Measurements from ENCODE around the gene RNF112. TPM values are rescaled to one million over a fixed set of nuclear protein-coding genes. Genes with fewer than 3 reads are reported as not detected.

RNF112 gene
- total RNA-seq, 1 donor from 2014 or later = 0.26 TPM

DNA sequence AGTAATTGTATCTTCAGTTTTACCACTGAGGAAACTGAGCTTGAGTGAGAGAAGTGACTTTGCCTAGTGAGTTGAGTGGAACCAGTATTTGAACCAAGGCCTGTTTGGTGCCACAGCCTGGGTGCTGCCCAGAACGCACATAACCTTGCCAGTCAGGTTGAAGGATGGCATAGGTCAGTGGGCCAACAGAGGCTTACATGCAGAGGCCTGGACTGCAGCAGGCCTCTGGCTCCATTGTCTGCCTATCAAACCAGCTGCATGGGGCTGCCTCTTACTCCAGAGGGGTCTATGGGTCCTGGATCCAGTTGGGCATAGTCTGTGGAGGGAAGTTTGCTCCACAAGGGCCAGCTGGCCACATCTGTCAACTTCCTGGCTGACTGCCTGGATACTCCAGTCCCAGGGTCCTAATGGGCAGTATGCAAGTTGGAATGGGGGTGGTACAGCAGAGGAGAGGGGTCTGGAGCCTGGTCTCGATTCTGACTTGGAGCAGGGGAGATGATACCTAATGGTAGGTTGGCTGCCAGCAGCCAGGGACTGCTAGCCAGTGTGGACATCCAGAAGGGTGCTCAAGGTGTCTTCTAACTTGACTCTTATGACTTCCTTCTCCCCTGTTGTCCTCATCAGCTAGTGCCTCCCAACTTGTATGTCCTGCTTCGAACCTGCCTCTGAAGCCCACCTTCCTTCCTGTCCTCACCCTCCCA, 11.1 kb upstream of the RNF112 start:
- Histone ChIP-seq H3K27me3 (ENCODE audit: control insufficient read depth, insufficient read depth, low read length) (no peaks in the 10 kb centered on the region), H3K4me3 (ENCODE audit: low read depth, low read length) (no peak overlapping the region), H3K36me3 (ENCODE audit: control insufficient read depth, insufficient read depth, low read length) (no peaks in the 10 kb centered on the region)
- no peak for TF ChIP-seq CTCF (IDR thresholded peaks at IDR 0.05; ENCODE audit: insufficient read depth, low read length, severe bottlenecking)
- peak; percentile 70 for FAIRE-seq
- no peak for DNase-seq (ENCODE audit: low read depth)

DNA sequence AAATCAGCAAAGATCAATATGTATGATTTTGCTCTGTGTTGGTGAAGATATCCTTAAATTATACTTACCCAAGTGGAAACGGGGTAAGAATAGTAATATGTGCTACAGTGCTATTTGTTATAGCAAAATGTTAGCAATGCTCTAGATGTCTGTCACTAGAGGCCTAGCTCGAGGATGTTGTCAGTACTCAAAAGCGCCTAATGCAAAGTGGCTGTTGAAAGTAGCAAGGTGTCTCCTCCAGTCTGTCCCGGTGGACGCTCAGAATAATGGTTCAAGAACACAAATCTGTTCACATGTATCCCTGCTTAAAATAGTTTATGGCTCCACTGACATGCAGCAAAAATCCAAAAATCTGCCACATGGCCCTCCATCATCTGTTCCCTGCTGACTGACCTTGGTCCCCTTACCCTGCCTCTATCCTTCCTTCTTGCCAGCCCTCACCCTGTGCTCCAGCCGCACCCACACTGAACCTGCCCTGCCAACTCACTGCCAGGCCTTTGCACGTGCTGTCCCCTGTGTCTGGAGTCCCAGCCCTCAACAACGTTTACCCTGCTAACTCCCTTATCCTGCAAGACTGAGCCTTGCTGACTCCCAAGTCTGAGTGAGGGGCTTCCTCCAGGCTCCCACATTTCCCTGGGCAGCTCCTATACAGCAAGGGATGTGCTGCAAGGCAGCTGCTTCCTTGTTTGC, 9.6 kb upstream of the RNF112 start:
- no peak for FAIRE-seq
- H3K36me3 ChIP-seq (ENCODE audit: control insufficient read depth, insufficient read depth, low read length) = no peaks in the 10 kb centered on the region
- no peak overlapping the region for H3K4me3 ChIP-seq (ENCODE audit: low read depth, low read length)
- no peak for DNase-seq (ENCODE audit: low read depth)
- no peak for TF ChIP-seq CTCF (IDR thresholded peaks at IDR 0.05; ENCODE audit: insufficient read depth, low read length, severe bottlenecking)
- H3K27me3 ChIP-seq (ENCODE audit: control insufficient read depth, insufficient read depth, low read length) = no peaks in the 10 kb centered on the region

DNA sequence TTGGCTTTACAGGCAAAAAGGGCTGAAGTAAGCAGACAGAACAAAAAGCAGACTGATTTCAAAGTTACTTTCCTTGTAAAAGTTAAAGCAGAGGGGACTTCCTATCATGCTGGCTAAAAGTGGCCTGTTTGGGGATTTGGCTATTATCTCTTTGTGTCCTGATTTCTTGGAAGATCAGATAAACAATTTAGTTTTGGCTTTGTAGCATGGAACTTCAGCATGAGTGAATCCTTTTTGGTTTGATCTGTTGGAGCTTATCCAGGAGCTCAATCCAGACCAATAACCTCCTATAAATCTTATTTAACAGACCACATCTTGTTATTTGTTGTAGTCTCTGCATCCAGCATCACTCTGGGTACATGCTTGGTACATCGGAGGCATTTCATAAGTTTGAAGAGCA, 8.9 kb upstream of the RNF112 start:
- FAIRE-seq (no peak), DNase-seq (ENCODE audit: low read depth) (no peak)
- Histone ChIP-seq H3K36me3 (ENCODE audit: control insufficient read depth, insufficient read depth, low read length) (no peaks in the 10 kb centered on the region), H3K4me3 (ENCODE audit: low read depth, low read length) (no peak overlapping the region), H3K27me3 (ENCODE audit: control insufficient read depth, insufficient read depth, low read length) (no peaks in the 10 kb centered on the region)
- TF ChIP-seq CTCF (IDR thresholded peaks at IDR 0.05; ENCODE audit: insufficient read depth, low read length, severe bottlenecking) = no peak

DNA sequence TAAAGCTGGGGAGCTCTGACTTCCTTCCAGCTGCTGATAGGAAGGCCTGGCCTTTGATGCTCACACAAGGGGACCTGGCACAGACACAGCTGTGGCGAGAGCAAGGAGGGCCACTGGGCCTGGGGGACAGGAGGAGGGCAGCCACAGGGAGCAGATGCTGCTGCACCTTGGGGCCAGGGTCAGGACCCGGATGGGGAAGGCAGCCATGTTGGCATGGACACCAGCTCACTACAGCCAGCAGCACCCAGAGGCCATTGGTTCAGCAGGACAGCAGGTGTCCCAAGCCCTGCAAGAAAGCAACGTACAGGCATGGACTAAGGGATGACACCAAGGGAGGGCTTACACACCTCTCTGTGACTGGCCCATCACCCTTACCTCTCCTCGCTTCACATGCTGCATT, 8.0 kb upstream of the RNF112 start:
- Histone ChIP-seq H3K36me3 (ENCODE audit: control insufficient read depth, insufficient read depth, low read length) (no peaks in the 10 kb centered on the region), H3K27me3 (ENCODE audit: control insufficient read depth, insufficient read depth, low read length) (no peaks in the 10 kb centered on the region), H3K4me3 (ENCODE audit: low read depth, low read length) (no peak overlapping the region)
- no peak for TF ChIP-seq CTCF (IDR thresholded peaks at IDR 0.05; ENCODE audit: insufficient read depth, low read length, severe bottlenecking)
- no peak for FAIRE-seq
- DNase-seq (ENCODE audit: low read depth) = no peak

- Histone ChIP-seq H3K4me3 (ENCODE audit: low read depth, low read length) (no peak overlapping the region), H3K27me3 (ENCODE audit: control insufficient read depth, insufficient read depth, low read length) (no peaks in the 10 kb centered on the region), H3K36me3 (ENCODE audit: control insufficient read depth, insufficient read depth, low read length) (no peaks in the 10 kb centered on the region)
- FAIRE-seq (no peak), DNase-seq (ENCODE audit: low read depth) (no peak)
- no peak for TF ChIP-seq CTCF (IDR thresholded peaks at IDR 0.05; ENCODE audit: insufficient read depth, low read length, severe bottlenecking)
Observed at GRCh38 chr17:19404264-19404663, 6.8 kb upstream of the RNF112 start.

Data from bronchial epithelial cell (primary cell).